Natural killer cell (primary cell): Measurements from ENCODE around the gene RRAD. TPM values are rescaled to one million over a fixed set of nuclear protein-coding genes. Genes with fewer than 3 reads are reported as not detected.

Experiments used
- ATAC-seq, 3 donors: fragments of 150-1000 bp in 2 of 3; fragments of 200-7000 bp in 1 of 3; cut with Tn5 transposase; 1 replicate in 1 of 3; 2 replicates in 2 of 3; pipeline ENCODE4 v1.10.0; 2021; ENCODE audit warnings: mild to moderate bottlenecking in 2 of 3, moderate library complexity in 2 of 3
- DNase-seq, 2 donors: peaks; one replicate each; pipeline versions ENCODE4 v3.0.0 to v3.0.0-alpha.2; 2013 to 2021; ENCODE audit warnings: mixed read lengths in 1 of 2
- H3K27ac ChIP-seq: one replicate; pipeline ENCODE4 v1.5.1; 2013; ENCODE audit warnings: mild to moderate bottlenecking, low read length
- H3K27me3 ChIP-seq: one replicate; pipeline ENCODE4 v1.6.1; 2013; ENCODE audit warnings: low read length; ENCODE audit not compliant: control insufficient read depth, insufficient read depth
- H3K36me3 ChIP-seq: one replicate; pipeline ENCODE4 v1.6.1; 2013; ENCODE audit warnings: low read length; ENCODE audit not compliant: control insufficient read depth, insufficient read depth
- H3K4me1 ChIP-seq: one replicate; pipeline ENCODE4 v1.6.1; 2013; ENCODE audit warnings: low read length; ENCODE audit not compliant: control insufficient read depth, insufficient read depth
- H3K4me3 ChIP-seq: one replicate; pipeline ENCODE4 v1.5.1; 2013; ENCODE audit warnings: low read length
- H3K9me3 ChIP-seq: one replicate; pipeline ENCODE4 v1.6.1; 2013; ENCODE audit warnings: low read length; ENCODE audit not compliant: control insufficient read depth, insufficient read depth
- H3K27ac Mint-ChIP-seq, 2 donors: one replicate each; pipeline ENCODE4 v1.8.0; 2022; ENCODE audit warnings: mild to moderate bottlenecking in 2 of 2, mixed read lengths in 2 of 2, moderate library complexity in 1 of 2
- H3K27me3 Mint-ChIP-seq, 2 donors: one replicate each; pipeline ENCODE4 v1.8.0; 2022; ENCODE audit warnings: low read depth in 2 of 2, mixed read lengths in 2 of 2
- H3K36me3 Mint-ChIP-seq: one replicate; pipeline ENCODE4 v1.8.0; 2022; ENCODE audit warnings: mixed read lengths
- H3K4me1 Mint-ChIP-seq, 2 donors: one replicate each; pipeline ENCODE4 v1.8.0; 2022; ENCODE audit warnings: mixed read lengths in 2 of 2
- H3K4me3 Mint-ChIP-seq: one replicate; pipeline ENCODE4 v1.8.0; 2022; ENCODE audit warnings: mild to moderate bottlenecking, moderate library complexity, mixed read lengths
- H3K9me3 Mint-ChIP-seq, 2 donors: one replicate each; pipeline ENCODE4 v1.8.0; 2022; ENCODE audit warnings: mixed read lengths in 2 of 2
- CTCF ChIP-seq: fragments of 200-600 bp; IDR thresholded peaks from one replicate; pipeline ENCODE4 v1.8.0; 2022; ENCODE audit warnings: antibody characterized with exemption
- WGBS: methylation state at CpG from one replicate; pipeline ENCODE4 v1.1.7; 2013; ENCODE audit warnings: missing lambda C conversion rate; ENCODE audit not compliant: insufficient coverage; 5-methylcytosine and 5-hydroxymethylcytosine counted together
- intact Hi-C: fragments of 100-400 bp; cut with micrococcal nuclease; formaldehyde crosslinking; loops from one replicate; pipeline ENCODE4 v1.14.2; 2022
- total RNA-seq, 4 donors: library from RNA; stranded (reverse); fragments of 120-200 nt in 1 of 4; gene quantifications; one replicate each; pipeline versions ENCODE4 v1.2.3 to v1.2.4, GENCODE V29; 2013 to 2022

The RRAD gene
- total RNA-seq, 3 donors from 2014 or later (not counting 1 experiment from before 2014, with no cell fraction given): 1.8 to 4.5 (median 2.8) TPM

DNA sequence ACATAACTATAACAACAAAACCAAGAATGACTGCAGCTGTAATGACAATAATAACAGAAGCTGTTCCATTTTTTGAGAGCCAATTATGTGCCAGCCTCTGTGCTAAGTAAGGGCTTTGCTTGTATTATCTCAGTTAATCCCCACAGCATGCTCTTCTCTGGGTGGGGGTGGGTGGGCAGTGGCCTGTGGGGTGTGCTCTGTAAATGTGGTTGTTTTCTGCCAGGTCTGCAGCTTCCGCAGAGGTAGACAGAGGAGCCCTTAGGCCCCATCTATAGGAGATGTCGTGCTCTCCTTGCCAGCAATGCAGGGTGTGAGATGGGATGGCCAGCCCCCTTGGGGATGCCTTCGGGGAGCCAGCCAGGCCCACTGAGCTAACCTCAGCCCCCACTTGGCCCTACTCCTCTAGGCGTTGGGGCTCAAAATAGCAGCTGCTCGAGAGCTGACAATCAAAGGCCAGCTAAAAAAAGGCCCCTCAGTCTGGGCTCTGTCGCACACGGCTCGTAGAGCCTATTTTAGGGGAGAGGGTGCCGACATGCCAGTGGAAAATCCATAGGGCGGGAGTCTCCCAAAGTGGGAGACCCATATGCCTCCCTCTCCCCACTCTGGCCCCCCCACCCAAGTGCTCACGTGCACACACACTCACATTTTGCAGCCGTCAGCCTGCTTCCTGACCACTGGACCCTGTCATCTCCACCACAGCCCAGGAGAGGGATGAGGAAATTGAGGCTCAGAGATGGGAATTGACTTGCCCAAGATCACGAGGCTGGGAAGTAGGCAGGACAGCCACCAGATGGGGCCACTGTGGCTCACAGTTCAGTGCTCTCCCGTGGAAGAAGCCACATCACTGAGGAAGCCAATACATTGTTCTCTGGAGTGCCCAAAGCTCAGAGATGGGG is 22.4 kb downstream of the RRAD start:
- H3K4me1 ChIP-seq: no peaks in the 10 kb centered on the region
- H3K4me1 Mint-ChIP-seq: peaks cover 0 to 8% of the 10 kb centered on the region in 2 donors
- no peak overlapping the region for H3K4me3 Mint-ChIP-seq
- DNase-seq (no peak), ATAC-seq (no peak)
- no peaks in the 10 kb centered on the region for H3K36me3 ChIP-seq
- intact Hi-C loops: no loop called here
- no peak overlapping the region for H3K27ac Mint-ChIP-seq
- 75% methylated on average over 13 of the region's 14 CpGs for WGBS
- H3K36me3 Mint-ChIP-seq: no peaks in the 10 kb centered on the region
- H3K9me3 Mint-ChIP-seq: no peaks in the 10 kb centered on the region
- no peaks in the 10 kb centered on the region for H3K9me3 ChIP-seq
- no peak overlapping the region for H3K27ac ChIP-seq
- H3K4me3 ChIP-seq: no peak overlapping the region
- no peak for TF ChIP-seq CTCF
- H3K27me3 ChIP-seq: no peaks in the 10 kb centered on the region
- no peaks in the 10 kb centered on the region for H3K27me3 Mint-ChIP-seq

DNA sequence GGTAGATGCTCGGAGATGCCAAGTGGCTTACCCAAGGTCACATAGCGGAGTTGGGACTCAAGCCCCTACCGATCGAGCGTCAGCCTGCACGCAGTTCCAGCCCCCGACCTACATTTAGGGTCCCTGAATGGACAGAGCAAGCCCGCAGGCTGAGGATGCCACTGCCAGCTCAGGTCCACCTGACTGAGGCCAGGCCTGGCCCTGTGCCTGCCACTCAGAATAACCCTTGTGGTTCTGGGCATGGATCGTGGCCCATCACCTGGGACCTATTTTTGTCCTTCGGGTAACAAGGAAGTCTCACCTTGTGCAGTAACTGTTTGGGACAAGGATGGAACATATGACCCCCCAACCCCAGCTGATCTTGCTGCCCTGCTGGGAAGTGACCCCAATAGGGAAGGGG is 23.7 kb downstream of the RRAD start:
- Histone ChIP-seq H3K27ac (no peak overlapping the region), H3K27me3 (no peaks in the 10 kb centered on the region), H3K36me3 (no peaks in the 10 kb centered on the region), H3K4me3 (no peak overlapping the region), H3K4me1 (no peaks in the 10 kb centered on the region), H3K9me3 (no peaks in the 10 kb centered on the region)
- no peak overlapping the region for H3K4me3 Mint-ChIP-seq
- no peak for TF ChIP-seq CTCF
- no peaks in the 10 kb centered on the region for H3K36me3 Mint-ChIP-seq
- WGBS: 88% methylated on average over 10 of the region's 10 CpGs
- H3K4me1 Mint-ChIP-seq: peaks cover 0 to 8% of the 10 kb centered on the region in 2 donors
- H3K9me3 Mint-ChIP-seq: no peaks in the 10 kb centered on the region
- ATAC-seq: no peak
- no peaks in the 10 kb centered on the region for H3K27me3 Mint-ChIP-seq
- intact Hi-C loops: no loop called here
- H3K27ac Mint-ChIP-seq: peak overlapping the region in 1 of 2 donors; percentile 65
- DNase-seq: no peak

DNA sequence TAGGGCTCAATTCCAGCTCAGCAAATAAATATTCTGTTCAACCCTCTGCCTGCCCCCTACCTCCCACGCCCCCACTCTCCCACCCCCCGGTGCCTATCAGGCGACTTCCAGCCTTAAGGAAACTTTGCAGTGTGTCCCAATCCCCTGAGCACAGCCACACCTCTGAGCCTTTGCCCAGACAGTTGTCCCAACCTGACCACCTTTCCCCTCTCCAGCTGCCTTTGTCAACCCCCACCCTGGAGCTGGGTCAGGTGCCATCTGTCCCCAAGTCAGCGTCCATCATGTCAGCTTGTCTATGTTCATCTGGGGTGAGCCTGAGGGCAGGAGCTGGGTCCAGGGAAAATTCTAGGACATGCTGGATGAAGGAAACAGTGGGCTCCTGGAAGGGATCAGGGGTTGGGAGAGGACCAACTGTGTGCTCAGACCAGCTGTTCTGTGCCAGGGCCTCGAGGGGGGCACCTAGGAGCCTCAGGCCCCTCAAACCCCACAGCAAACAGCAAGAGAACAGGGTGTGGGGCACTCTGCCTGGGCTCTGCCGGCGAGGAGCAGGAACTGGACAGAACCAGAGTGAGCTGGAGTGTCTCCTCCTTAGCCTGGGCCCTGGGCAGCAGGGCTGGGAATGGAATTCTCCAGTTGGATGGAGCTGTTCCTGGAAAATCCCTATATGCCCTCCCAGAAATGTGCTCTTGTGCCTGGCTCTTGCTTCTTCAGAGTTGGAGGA is 24.5 kb downstream of the RRAD start:
- no peaks in the 10 kb centered on the region for H3K4me1 ChIP-seq
- intact Hi-C loops: no loop called here
- no peaks in the 10 kb centered on the region for H3K9me3 ChIP-seq
- no peak for TF ChIP-seq CTCF
- no peak overlapping the region for H3K27ac ChIP-seq
- Mint-ChIP-seq H3K36me3 (no peaks in the 10 kb centered on the region), H3K4me3 (no peak overlapping the region), H3K4me1 (peaks cover 0 to 4% of the 10 kb centered on the region in 2 donors), H3K27ac (no peak overlapping the region), H3K9me3 (no peaks in the 10 kb centered on the region), H3K27me3 (no peaks in the 10 kb centered on the region)
- no peak for ATAC-seq
- WGBS: 79% methylated on average over 7 of the region's 7 CpGs
- DNase-seq: no peak
- H3K36me3 ChIP-seq: no peaks in the 10 kb centered on the region
- H3K27me3 ChIP-seq: no peaks in the 10 kb centered on the region
- H3K4me3 ChIP-seq: no peak overlapping the region
